Myocyte (in vitro differentiated cells): ENCODE data around the gene THADA. TPM values are rescaled to one million over a fixed set of nuclear protein-coding genes. Genes with fewer than 3 reads are reported as not detected.
"Not testable (repeated sequence)": the region's sequence is repeated elsewhere in the genome, so short reads cannot be mapped to it uniquely, and the experiment has no call there.

Experiments
- DNase-seq: peaks from one replicate; pipeline ENCODE4 v3.0.0-alpha.2; 2012; ENCODE audit warnings: low read depth
- total RNA-seq: library from RNA; depleted of rRNA; stranded (reverse); fragments of >200 nt; gene quantifications from 2 replicates; pipeline ENCODE4 v1.2.3, GENCODE V29; 2014

Gene THADA
- total RNA-seq, 1 donor from 2014 or later = 16.9 TPM

DNA sequence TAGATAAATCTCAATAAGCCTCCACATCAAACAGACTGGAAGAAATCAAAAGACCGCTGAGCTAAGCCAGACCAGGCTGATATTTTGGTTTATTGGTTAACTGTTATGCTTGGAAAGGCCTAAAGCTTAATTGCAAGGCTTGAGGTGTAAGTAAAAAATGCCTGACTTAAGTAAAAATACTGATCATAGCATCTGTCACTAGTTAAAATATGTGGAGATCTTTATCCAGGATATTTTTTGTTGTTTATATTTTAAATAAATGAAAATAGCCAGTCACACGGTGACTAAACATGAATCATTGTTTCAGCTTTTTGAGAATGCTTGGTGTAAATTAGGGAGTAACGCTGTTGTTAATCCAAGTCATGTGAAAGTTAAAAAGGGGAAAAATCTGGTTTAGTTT, 127.9 kb downstream of the THADA start:
- peak; percentile 37 for DNase-seq

DNA sequence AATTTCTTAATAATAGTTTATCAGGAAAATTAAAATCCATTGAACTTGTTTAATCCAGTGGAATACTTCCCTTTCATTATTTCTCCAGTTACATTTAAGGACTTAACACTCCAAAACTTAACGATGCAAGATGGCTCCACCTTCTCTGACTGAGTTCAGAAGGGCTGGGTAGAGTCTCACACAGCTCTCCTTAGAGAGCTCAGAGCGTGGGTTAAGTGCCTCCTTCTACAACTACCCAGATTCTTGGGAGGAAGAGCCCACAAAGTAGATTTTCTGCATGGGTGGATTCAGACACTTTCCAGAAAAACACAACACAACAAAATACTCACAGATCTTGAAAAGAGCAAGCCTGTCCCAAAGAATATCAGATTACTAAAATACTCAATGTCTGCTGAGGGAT, 130.6 kb downstream of the THADA start:
- no peak for DNase-seq

DNA sequence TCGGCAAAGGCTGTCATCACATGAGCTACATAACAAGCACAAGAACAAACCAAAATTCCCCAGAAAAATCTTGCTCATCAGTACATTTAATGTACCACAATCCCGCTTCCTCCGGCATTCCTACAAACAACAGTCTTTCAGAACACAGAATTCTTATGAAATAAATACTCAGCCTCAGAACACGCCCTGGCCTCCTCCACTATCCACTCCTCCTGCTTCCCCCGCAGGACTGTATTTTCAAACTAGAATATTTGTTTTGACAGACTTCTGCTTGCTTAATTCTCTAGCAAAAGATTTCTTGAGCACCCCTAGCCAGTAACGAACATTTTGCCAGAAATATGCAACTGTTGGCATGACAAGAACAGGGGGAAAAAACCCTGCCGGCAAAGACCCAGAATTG, 131.2 kb downstream of the THADA start:
- DNase-seq = peak; percentile 38

- DNase-seq = peak; percentile 46
Measured at GRCh38 chr2:43462866-43463641, 132.8 kb downstream of the THADA start.

- DNase-seq = no peak
Measured at GRCh38 chr2:43461453-43462073, 134.3 kb downstream of the THADA start.

DNA sequence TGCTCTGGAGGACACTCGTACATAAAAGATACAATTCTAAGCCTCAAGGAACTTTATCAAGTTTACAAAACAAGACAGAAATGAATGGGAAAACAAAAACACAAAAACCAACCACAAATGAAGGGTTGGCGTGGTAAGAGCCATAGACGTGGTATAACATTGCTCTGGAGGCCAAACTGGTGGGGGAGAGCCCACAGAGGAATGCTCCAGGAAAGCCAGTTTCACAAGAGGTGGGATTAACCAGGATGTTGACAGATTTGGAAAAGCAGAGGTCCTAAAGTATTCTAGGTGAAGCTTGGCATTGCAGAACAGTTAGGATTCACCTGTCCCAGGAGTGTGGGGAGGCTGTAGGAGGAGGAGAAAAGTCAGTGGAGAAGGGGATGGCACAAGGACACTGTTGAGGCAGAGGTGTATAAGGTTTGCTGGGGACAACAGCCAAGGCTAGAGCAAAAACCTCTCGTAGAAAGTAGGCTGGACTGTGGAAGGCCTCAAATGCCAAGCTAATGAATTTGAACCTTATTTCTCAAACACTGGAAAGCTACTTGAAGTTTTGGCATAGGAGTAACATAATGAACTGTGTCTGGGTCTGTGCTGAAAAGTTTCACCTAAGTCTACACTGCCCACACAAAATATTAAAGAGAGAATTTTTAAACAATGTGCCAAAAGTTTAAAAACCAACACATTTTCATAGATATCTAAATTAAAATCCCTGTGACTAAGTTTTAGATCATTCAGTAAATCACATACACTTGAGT, 135.1 kb downstream of the THADA start:
- no peak for DNase-seq

- no peak for DNase-seq
Measured at GRCh38 chr2:43460174-43460546, 135.7 kb downstream of the THADA start.

- DNase-seq = no peak
Measured at GRCh38 chr2:43459446-43460173, 136.2 kb downstream of the THADA start.

- DNase-seq = no peak
Measured at GRCh38 chr2:43458014-43458628, 137.7 kb downstream of the THADA start.

DNA sequence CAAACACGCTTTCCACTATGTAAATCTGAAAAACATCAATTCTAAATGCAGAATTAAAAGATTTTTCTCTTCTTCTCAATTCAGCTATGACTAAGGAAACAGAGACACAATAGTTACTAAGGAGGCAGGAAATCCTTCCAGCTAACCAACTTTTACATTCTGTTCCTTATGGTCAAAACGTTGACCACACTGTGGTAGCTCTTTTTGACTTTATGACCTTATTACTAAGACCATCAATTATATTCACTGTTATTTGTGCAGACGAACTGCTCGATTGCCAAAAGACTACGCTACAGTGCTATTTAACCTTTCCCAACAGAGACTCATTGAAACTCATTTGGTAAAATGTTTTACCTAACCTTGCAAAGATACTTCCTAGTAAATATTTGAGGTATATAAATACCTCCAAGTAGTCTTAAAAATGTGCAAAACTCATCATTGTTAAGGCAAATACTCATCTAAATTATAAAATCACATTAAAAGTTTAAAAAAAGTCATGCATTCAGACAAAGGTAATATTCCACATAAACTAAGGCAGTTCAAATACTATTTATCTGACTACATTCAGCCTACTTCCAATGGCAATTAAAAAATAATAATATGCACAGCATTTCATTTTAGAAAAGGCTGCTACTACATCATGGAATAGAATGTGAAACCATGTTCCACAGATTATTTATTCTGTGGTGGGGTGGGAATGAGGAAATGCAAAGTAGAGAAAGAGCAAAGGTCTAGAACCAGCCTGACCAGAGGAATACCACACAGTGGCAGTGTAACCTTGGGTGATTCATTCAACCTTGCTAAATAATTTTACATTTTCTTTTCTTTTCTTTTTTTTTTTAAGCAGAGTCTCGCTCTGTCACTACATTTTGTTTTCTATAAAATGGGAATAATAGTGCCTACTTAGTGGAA, 139.9 kb downstream of the THADA start:
- DNase-seq = peak; percentile 53

DNA sequence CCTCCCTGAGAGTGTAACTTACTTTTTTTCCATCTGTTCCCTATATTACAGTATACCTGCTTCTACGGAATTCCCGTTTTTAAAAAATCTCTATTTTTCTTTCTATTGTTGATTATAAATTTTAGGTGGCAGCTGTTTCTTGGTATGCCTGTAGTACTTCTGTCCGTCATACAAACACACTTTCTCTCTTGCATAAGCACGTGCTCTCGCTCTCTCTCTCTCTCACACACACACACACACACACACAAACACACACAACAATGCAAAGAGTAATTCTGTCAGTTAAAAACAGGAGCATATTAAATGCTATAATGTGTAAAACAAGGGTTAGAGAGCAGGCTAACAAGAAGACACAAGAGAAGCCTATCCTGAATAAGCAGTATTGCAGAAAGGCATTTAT, 140.5 kb downstream of the THADA start:
- DNase-seq = no peak

DNA sequence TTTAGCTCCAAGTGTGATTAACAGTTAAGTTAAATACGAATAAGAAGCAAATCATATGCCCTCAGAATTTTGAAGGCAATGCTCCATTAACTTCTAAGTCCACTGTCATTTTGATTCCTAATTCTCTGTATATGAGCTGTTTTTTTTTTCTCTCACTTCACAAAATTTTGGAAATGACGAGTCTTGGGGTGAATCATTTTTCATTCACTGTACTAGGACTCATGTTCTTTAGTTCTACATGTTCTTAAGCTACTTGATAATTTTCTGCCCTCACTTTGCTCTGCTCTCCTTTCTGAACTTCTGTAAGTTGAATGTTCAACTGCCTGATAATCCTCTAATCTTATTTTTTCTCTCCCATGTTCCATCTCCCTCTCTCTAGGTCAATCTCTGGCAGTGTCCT, 141.0 kb downstream of the THADA start:
- DNase-seq = no peak

DNA sequence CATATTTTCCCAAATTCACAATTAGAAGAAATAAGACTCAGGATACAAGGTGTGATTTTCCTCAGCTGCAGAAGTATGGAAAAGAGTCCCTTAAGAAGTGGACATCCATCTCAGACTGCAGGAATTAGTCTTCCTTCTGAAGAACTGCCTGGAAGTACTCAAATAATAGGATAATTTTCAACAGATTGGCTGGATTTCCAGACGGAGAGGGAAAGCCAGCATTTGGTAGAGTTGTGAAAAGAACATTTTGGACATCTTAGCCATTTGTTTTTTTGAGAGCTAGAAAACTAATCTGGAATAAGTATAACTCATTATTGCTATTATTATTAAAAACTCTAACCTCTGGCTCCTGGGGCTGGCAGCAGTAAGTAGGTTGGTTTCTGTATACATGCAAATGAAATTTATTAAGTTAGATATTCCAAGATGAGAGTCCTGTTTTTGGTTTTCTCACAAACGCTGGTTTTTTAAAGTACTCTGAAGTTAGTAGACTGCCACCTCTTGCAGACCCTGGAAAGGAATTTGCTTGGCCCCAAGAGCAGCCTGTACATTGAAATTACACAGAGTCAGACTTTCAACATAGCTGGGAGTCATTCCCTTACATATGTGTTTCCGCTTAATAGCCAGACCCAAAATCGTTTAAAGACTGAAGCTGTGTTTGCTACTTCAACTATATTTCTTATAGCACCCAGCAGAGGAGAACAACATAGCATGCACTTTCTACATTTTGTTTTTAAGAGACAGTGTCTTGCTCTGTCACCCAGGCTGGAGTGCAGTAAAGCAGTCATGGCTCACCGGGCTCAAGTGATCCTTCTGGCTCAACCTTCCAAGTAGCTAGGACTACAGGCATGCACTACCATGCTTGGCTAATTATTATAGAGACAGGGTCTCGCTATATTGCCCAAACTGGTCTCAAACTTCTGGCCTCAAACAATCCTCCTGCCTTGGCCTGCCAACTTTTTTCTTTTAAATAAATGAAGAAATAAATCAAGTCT, 142.4 kb downstream of the THADA start:
- no peak for DNase-seq

GRCh38 chr2:43452318-43452731, 143.5 kb downstream of the THADA start:
- no peak for DNase-seq

GRCh38 chr2:43450617-43451016, 145.2 kb downstream of the THADA start:
- no peak for DNase-seq

DNA sequence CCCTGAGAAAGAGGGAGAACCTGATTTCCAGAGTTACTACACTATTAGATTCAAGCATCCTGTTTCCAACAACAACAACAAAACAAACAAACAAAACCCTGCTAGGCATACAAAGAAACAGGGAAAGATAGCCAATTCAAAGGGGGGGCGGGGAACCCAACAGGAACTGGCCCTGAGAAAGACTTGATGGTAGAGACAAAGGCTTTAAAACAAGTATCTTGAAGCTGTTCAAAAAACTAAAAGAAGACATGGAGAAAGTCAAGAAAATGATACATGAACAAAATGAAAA, 147.1 kb downstream of the THADA start:
- no peak for DNase-seq

GRCh38 chr2:43448011-43448821, 147.6 kb downstream of the THADA start:
- DNase-seq = no peak

DNA sequence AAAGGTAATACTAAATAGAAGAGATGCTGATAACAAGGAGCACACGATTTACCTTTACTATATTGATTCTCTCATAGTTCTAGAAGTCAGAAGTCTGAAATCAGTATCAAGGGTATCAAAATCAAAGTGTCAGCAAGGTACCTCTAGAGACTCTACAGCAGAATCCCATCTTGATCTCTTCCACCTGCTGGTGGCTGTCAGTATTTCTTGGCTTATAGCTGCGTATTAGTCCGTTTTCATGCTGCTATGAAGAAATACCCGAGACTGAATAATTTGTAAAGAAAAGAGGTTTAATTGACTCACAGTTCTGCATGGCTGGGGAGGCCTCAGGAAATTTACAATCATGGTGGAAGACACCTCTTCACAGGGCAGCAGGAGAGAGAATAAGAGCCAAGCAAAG, 149.1 kb downstream of the THADA start:
- not testable (repeated sequence) for DNase-seq
